Ishikawa (cell line): ENCODE results near the gene NKAP.

Experiments
- CEBPB ChIP-seq: IDR thresholded peaks from 2 replicates; pipeline ENCODE4 v1.6.1; 2012
- EP300 ChIP-seq: IDR thresholded peaks from 2 replicates; pipeline ENCODE4 v1.6.1; 2012; ENCODE audit warnings: borderline replicate concordance
- RAD21 ChIP-seq: IDR thresholded peaks from 2 replicates; pipeline ENCODE4 v1.6.1; 2012; ENCODE audit warnings: low read depth
- TAF1 ChIP-seq: IDR thresholded peaks from 2 replicates; pipeline ENCODE4 v1.6.1; 2012; ENCODE audit warnings: low read depth, mild to moderate bottlenecking
- TEAD4 ChIP-seq: IDR thresholded peaks from 2 replicates; pipeline ENCODE4 v1.6.1; 2012
- USF1 ChIP-seq: IDR thresholded peaks from 2 replicates; pipeline ENCODE4 v1.6.1; 2012
- YY1 ChIP-seq: IDR thresholded peaks from 2 replicates; pipeline ENCODE4 v1.6.1; 2012; ENCODE audit warnings: low read depth
- TF ChIP-seq, protein P1 (sequence below): IDR thresholded peaks from 2 replicates; pipeline ENCODE4 v1.6.1; 2012; ENCODE audit warnings: low read depth, mild to moderate bottlenecking

GRCh38 chrX:119885554-119886428 is 57.8 kb downstream of the NKAP start:
- no peak for TF ChIP-seq CEBPB
- no peak for TF ChIP-seq YY1
- no peak for TF ChIP-seq USF1
- TF ChIP-seq, protein P1, sequence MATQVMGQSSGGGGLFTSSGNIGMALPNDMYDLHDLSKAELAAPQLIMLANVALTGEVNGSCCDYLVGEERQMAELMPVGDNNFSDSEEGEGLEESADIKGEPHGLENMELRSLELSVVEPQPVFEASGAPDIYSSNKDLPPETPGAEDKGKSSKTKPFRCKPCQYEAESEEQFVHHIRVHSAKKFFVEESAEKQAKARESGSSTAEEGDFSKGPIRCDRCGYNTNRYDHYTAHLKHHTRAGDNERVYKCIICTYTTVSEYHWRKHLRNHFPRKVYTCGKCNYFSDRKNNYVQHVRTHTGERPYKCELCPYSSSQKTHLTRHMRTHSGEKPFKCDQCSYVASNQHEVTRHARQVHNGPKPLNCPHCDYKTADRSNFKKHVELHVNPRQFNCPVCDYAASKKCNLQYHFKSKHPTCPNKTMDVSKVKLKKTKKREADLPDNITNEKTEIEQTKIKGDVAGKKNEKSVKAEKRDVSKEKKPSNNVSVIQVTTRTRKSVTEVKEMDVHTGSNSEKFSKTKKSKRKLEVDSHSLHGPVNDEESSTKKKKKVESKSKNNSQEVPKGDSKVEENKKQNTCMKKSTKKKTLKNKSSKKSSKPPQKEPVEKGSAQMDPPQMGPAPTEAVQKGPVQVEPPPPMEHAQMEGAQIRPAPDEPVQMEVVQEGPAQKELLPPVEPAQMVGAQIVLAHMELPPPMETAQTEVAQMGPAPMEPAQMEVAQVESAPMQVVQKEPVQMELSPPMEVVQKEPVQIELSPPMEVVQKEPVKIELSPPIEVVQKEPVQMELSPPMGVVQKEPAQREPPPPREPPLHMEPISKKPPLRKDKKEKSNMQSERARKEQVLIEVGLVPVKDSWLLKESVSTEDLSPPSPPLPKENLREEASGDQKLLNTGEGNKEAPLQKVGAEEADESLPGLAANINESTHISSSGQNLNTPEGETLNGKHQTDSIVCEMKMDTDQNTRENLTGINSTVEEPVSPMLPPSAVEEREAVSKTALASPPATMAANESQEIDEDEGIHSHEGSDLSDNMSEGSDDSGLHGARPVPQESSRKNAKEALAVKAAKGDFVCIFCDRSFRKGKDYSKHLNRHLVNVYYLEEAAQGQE = no peak
- TF ChIP-seq TAF1 = no peak
- no peak for TF ChIP-seq TEAD4
- TF ChIP-seq EP300 = no peak
- TF ChIP-seq RAD21 = no peak
